Stomach (tissue), 4 donors: ENCODE results near the gene PDE4DIP.
"Not testable (repeated sequence)": the region's sequence is repeated elsewhere in the genome, so short reads cannot be mapped to it uniquely, and the experiment has no call there.

ENCODE experiments used
- CTCF ChIP-seq, 7 experiments: fragments of 450-650 bp in 4 of 7; fragments of 200-600 bp in 3 of 7; sonication (generic) in 3 of 7; IDR thresholded peaks; one replicate each; pipeline ENCODE4 v1.5.1; 2016 to 2019; ENCODE audit warnings: antibody characterized with exemption in 7 of 7, control low read depth in 2 of 7, mild to moderate bottlenecking in 1 of 7
- POLR2A ChIP-seq, 4 donors: fragments of 450-650 bp; IDR thresholded peaks; one replicate each; pipeline ENCODE4 v1.6.1; 2016; ENCODE audit warnings: antibody characterized with exemption in 4 of 4, control low read depth in 2 of 4, mild to moderate bottlenecking in 1 of 4, moderate library complexity in 1 of 4
- POLR2AphosphoS5 ChIP-seq, 3 donors: sonication (generic); formaldehyde crosslinking; IDR thresholded peaks; one replicate each; pipeline ENCODE4 v1.6.1; 2016; ENCODE audit warnings: antibody characterized with exemption in 3 of 3

DNA sequence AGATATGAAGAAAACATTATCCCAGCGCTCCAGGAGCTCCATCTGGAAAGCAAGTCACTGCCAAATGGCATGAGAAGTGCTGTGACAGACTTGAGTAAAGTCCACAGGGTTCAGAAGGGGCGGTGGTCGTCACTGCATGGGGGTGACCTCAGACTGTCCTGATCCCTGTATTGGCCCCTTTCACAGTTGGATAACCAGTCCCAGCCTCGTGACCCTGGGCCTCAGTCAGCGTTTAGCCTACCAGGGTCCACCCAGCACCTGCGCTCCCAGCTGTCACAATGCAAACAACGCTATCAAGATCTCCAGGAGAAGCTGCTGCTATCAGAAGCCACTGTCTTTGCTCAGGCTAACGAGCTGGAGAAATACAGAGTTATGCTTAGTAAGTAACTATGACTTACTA is 158.4 kb downstream of the PDE4DIP start:
- not testable (repeated sequence) for TF ChIP-seq CTCF, POLR2AphosphoS5, POLR2A (IDR thresholded peaks at IDR 0.05)
